K562 (cell line): ENCODE measurements around the gene ZNF775. TPM values are rescaled to one million over a fixed set of nuclear protein-coding genes. Genes with fewer than 3 reads are reported as not detected.

Experiments
- BACH1 ChIP-seq: fragments of 200-800 bp; sonication (Bioruptor generic); IDR thresholded peaks from 2 replicates; pipeline ENCODE4 v1.6.1; 2016; ENCODE audit warnings: missing genetic modification characterization, missing compliant biosample characterization
- ETS1 ChIP-seq: conservative IDR thresholded peaks from 2 replicates; pipeline ENCODE4 v1.6.1; 2011; ENCODE audit warnings: low read depth, mild to moderate bottlenecking, low read length; ENCODE audit not compliant: control insufficient read depth
- HDGF ChIP-seq: fragments of 450-650 bp; IDR thresholded peaks from 2 replicates; pipeline ENCODE4 v1.6.1; 2016
- HSF4 ChIP-seq: fragments of 250-450 bp; sonication (Bioruptor Pico); IDR thresholded peaks from 2 replicates; pipeline ENCODE4 v2.1.2; 2022; ENCODE audit warnings: mild to moderate bottlenecking, moderate library complexity, borderline replicate concordance
- ID3 ChIP-seq, 2 experiments: fragments of 250-450 bp in 1 of 2; fragments of 450-650 bp in 1 of 2; sonication (Bioruptor Pico) in 1 of 2; IDR thresholded peaks; 2 replicates each; pipeline versions ENCODE4 v1.6.1 to v1.8.0; 2016 to 2021; ENCODE audit warnings: mild to moderate bottlenecking in 2 of 2, moderate library complexity in 2 of 2, missing compliant biosample characterization in 1 of 2, missing genetic modification characterization in 1 of 2
- KLF1 ChIP-seq: fragments of 450-650 bp; IDR thresholded peaks from 2 replicates; pipeline ENCODE4 v1.6.1; 2016; ENCODE audit warnings: missing genetic modification characterization, missing compliant biosample characterization
- L3MBTL2 ChIP-seq: fragments of 450-650 bp; IDR thresholded peaks from 2 replicates; pipeline ENCODE4 v1.6.1; 2016; ENCODE audit warnings: mild to moderate bottlenecking, moderate library complexity
- MYNN ChIP-seq, 2 experiments: sonication (generic); formaldehyde crosslinking in 1 of 2; IDR thresholded peaks; 2 replicates each; pipeline versions ENCODE4 v1.5.0 to v1.6.1; 2016 to 2020; ENCODE audit warnings: antibody characterized with exemption in 1 of 2, missing genetic modification reagents in 1 of 2
- NR2C2 ChIP-seq, 2 experiments: fragments of 200-800 bp in 1 of 2; sonication (Bioruptor generic) in 1 of 2; sonication (generic) in 1 of 2; formaldehyde crosslinking in 1 of 2; IDR thresholded peaks; 2 replicates each; pipeline versions ENCODE4 v1.6.1 to v1.8.0; 2016 to 2022; ENCODE audit warnings: mild to moderate bottlenecking in 1 of 2, missing compliant biosample characterization in 1 of 2, missing genetic modification characterization in 1 of 2, missing genetic modification reagents in 1 of 2
- PREB ChIP-seq: sonication (generic); formaldehyde crosslinking; IDR thresholded peaks from 2 replicates; pipeline ENCODE4 v1.8.1; 2023; ENCODE audit warnings: mild to moderate bottlenecking, missing genetic modification reagents
- SFPQ ChIP-seq: fragments of 200-400 bp; formaldehyde crosslinking; IDR thresholded peaks from 2 replicates; pipeline ENCODE4 v1.6.1; 2017; ENCODE audit warnings: mild to moderate bottlenecking, low read depth, low read length, moderate library complexity
- SMARCA4 ChIP-seq: fragments of 450-650 bp; IDR thresholded peaks from 2 replicates; pipeline ENCODE4 v1.6.1; 2016
- TRIM25 ChIP-seq: fragments of 450-650 bp; IDR thresholded peaks from 2 replicates; pipeline ENCODE4 v1.7.0; 2016; ENCODE audit warnings: borderline replicate concordance
- ZBTB12 ChIP-seq: fragments of 250-450 bp; sonication (Bioruptor Pico); IDR thresholded peaks from 2 replicates; pipeline ENCODE4 v1.4.0; 2020
- ZNF398 ChIP-seq: fragments of 250-450 bp; sonication (Bioruptor Pico); IDR thresholded peaks from 2 replicates; pipeline ENCODE4 v1.8.0; 2021; ENCODE audit warnings: moderate library complexity, mild to moderate bottlenecking, inconsistent platforms
- polyA plus RNA-seq, 8 experiments: library from polyadenylated mRNA; depleted of rRNA in 4 of 8; stranded (reverse) in 5 of 8; unstranded in 3 of 8; fragments of >200 nt; fragmentation: Nextera tagmentation in 2 of 8; fragmentation: Illumina TruSeq in 1 of 8; extraction: Ambion mirVana in 2 of 8; extraction: Trizol in 1 of 8; gene quantifications; 2 replicates each; pipeline versions ENCODE4 v1.2.1 to v1.2.3, GENCODE V29; 2011 to 2014; ENCODE audit warnings: inconsistent platforms in 1 of 8, missing spikeins in 1 of 8
- total RNA-seq, 7 experiments: library from RNA; depleted of rRNA in 6 of 7; stranded (reverse); fragments of >200 nt in 6 of 7; fragmentation: Illumina TruSeq in 2 of 7; extraction: Trizol in 2 of 7; gene quantifications; 2 replicates each; pipeline versions ENCODE4 v1.2.1 to v1.2.3, GENCODE V29; 2011 to 2021; ENCODE audit warnings: low replicate concordance in 1 of 7

ZNF775 gene
- total and polyA plus RNA-seq, 9 of the 15 experiments (the other 6 are each of a cell fraction or from before 2014, with no cell fraction given), result 0.04 to 18.7 (median 4.9) TPM

- no peak for TF ChIP-seq PREB (CRISPR knock-in tag)
- TF ChIP-seq ID3 (CRISPR knock-in tag; IDR thresholded peaks at IDR 0.05), result no peak
- 0 out of 2 replicates have a peak, but pooled peaks have one; percentile 52 for TF ChIP-seq ID3 (tag; IDR thresholded peaks at IDR 0.05)
- TF ChIP-seq TRIM25, result no peak
- 0 out of 2 replicates have a peak, but pooled peaks have one; percentile 63 for TF ChIP-seq NR2C2 (CRISPR knock-in tag; IDR thresholded peaks at IDR 0.05)
- TF ChIP-seq NR2C2 (tag; IDR thresholded peaks at IDR 0.05), result peak; percentile 83
- peak; percentile 93 for TF ChIP-seq L3MBTL2
- TF ChIP-seq HSF4 (CRISPR knock-in tag), result no peak
- no peak for TF ChIP-seq ZNF398
- no peak for TF ChIP-seq BACH1 (tag)
- peak; percentile 7; the same call in 1 of the 2 replicates for TF ChIP-seq KLF1 (tag)
- TF ChIP-seq MYNN (IDR thresholded peaks at IDR 0.05), result no peak
- no peak for TF ChIP-seq MYNN (CRISPR knock-in tag; IDR thresholded peaks at IDR 0.05)
- peak; percentile 96 for TF ChIP-seq SMARCA4
- TF ChIP-seq HDGF, result 0 out of 2 replicates have a peak, but pooled peaks have one; percentile 53
- TF ChIP-seq SFPQ, result no peak
- TF ChIP-seq ETS1, result no peak
- no peak for TF ChIP-seq ZBTB12 (CRISPR knock-in tag)
Observed at GRCh38 chr7:150400008-150400787, 21.1 kb downstream of the ZNF775 start (continued).
